Ovary (tissue), 9 donors: Measurements from ENCODE around the gene CEND1. TPM values are rescaled to one million over a fixed set of nuclear protein-coding genes. Genes with fewer than 3 reads are reported as not detected.

ENCODE experiments used
- DNase-seq, 5 donors: peaks; one replicate each; pipeline ENCODE4 v3.0.0-alpha.2; 2019 to 2020
- H3K27ac ChIP-seq, 2 donors: fragments of 200-600 bp; one replicate each; pipeline versions ENCODE4 v1.5.1 to v1.8.0; 2019 to 2022
- H3K27me3 ChIP-seq: fragments of 200-600 bp; one replicate; pipeline ENCODE4 v1.8.0; 2022
- H3K36me3 ChIP-seq: fragments of 200-600 bp; sonication (generic); one replicate; pipeline ENCODE4 v1.5.1; 2019
- H3K4me1 ChIP-seq: one replicate; pipeline ENCODE4 v1.8.1; 2013; ENCODE audit warnings: mild to moderate bottlenecking, moderate library complexity; ENCODE audit not compliant: insufficient read depth
- H3K4me3 ChIP-seq: fragments of 200-600 bp; sonication (generic); one replicate; pipeline ENCODE4 v1.5.1; 2017
- H3K9me3 ChIP-seq, 2 donors: fragments of 200-600 bp in 1 of 2; sonication (generic) in 1 of 2; one replicate each; pipeline versions ENCODE4 v1.5.1 to v1.8.1; 2013 to 2019; ENCODE audit warnings: mild to moderate bottlenecking in 1 of 2, moderate library complexity in 1 of 2
- CTCF ChIP-seq, 3 donors: fragments of 450-650 bp in 2 of 3; fragments of 200-600 bp in 1 of 3; IDR thresholded peaks; one replicate each; pipeline versions ENCODE4 v1.5.1 to v1.8.0; 2016 to 2022; ENCODE audit warnings: antibody characterized with exemption in 3 of 3, mild to moderate bottlenecking in 1 of 3
- EP300 ChIP-seq: sonication (generic); formaldehyde crosslinking; IDR thresholded peaks from one replicate; pipeline ENCODE4 v1.6.1; 2017; ENCODE audit warnings: antibody characterized with exemption
- POLR2A ChIP-seq: fragments of 450-650 bp; IDR thresholded peaks from one replicate; pipeline ENCODE4 v1.6.1; 2017; ENCODE audit warnings: antibody characterized with exemption, mild to moderate bottlenecking, moderate library complexity
- WGBS, 3 donors: extraction: QIAGEN DNeasy Blood & Tissue Kit in 1 of 3; methylation state at CpG; one replicate each; pipeline versions ENCODE4 v1.1.5 to v1.1.7; 2013 to 2017; 5-methylcytosine and 5-hydroxymethylcytosine counted together
- intact Hi-C, 4 donors: fragments of 100-400 bp; cut with DNase I; formaldehyde crosslinking; loops; one replicate each; pipeline versions ENCODE4 v1.11.0 to v1.15.1; 2022 to 2023
- polyA plus RNA-seq, 2 donors: library from polyadenylated mRNA; stranded (reverse); fragments of 200-250 nt in 1 of 2; fragments of 350-450 nt in 1 of 2; fragmentation: Illumina TruSeq in 1 of 2; extraction: RNeasy Lipid Tissue Mini Kit (QIAGEN cat#74804) in 1 of 2; gene quantifications; one replicate each; pipeline ENCODE4 v1.2.3, GENCODE V29; 2013 to 2014
- total RNA-seq, 7 donors: library from RNA; depleted of rRNA in 2 of 7; stranded (reverse); fragments of >200 nt in 2 of 7; fragmentation: NEBNext Ultra II Directional in 3 of 7; extraction: Animal tissue kit (Norgen Biotek cat#: 25700) in 3 of 7; gene quantifications; one replicate each; pipeline versions ENCODE4 v1.1.0 to v1.2.4, GENCODE V29; 2016 to 2023
- donor health status: DM: no; HTN: no; CAD: no; lungs with moderate emphysema.
- donor health status: DM: no; HTN: no; CAD: no.
- donor health status: Bipolar disorder and iron deficiency.
- donor health status: DM: yes; HTN: yes; CAD: no.
- donor health status: DM: no; HTN: no; CAD: no.
- donor health status: DM: yes; HTN: yes; CAD: no.

The CEND1 gene
- total and polyA plus RNA-seq, 9 donors, result 0.07 to 0.15 TPM; not detected in 7

- Histone ChIP-seq H3K36me3 (no peaks in the 10 kb centered on the region), H3K27me3 (no peaks in the 10 kb centered on the region), H3K27ac (no peak overlapping the region), H3K4me3 (no peak overlapping the region), H3K9me3 (no peaks in the 10 kb centered on the region), H3K4me1 (peaks cover 13% of the 10 kb centered on the region)
- intact Hi-C loops, result no loop called here
- no peak for DNase-seq
- TF ChIP-seq CTCF (IDR thresholded peaks at IDR 0.05), result no peak
- TF ChIP-seq POLR2A, result no peak
- TF ChIP-seq EP300, result no peak
- WGBS, 3 donors, result 88 to 93% (median 93%) methylated on average over 13 of the region's 13 CpGs
Measured at GRCh38 chr11:792873-793272, 3.0 kb upstream of the CEND1 start.

- 89 to 92% (median 92%) methylated on average over 15 of the region's 15 CpGs for WGBS, 3 donors
- TF ChIP-seq POLR2A (no peak), EP300 (no peak), CTCF (IDR thresholded peaks at IDR 0.05) (no peak)
- Histone ChIP-seq H3K4me1 (peaks cover 13% of the 10 kb centered on the region), H3K27me3 (no peaks in the 10 kb centered on the region), H3K9me3 (no peaks in the 10 kb centered on the region), H3K4me3 (no peak overlapping the region), H3K36me3 (no peaks in the 10 kb centered on the region), H3K27ac (no peak overlapping the region)
- intact Hi-C loops, result no loop called here
- DNase-seq, result no peak
Measured at GRCh38 chr11:792535-792821, 2.6 kb upstream of the CEND1 start.

GRCh38 chr11:791658-792534 lies 2.0 kb upstream of the CEND1 start:
- Histone ChIP-seq H3K9me3 (no peaks in the 10 kb centered on the region), H3K27ac (no peak overlapping the region), H3K36me3 (no peaks in the 10 kb centered on the region), H3K4me3 (no peak overlapping the region), H3K27me3 (no peaks in the 10 kb centered on the region), H3K4me1 (peaks cover 13% of the 10 kb centered on the region)
- DNase-seq, result peak in 2 of 5 donors; percentile 26 to 46
- intact Hi-C loops, result no loop called here
- WGBS, 3 donors, result 83 to 92% (median 89%) methylated on average over 46 to 49 of the region's 49 CpGs
- no peak for TF ChIP-seq POLR2A
- TF ChIP-seq CTCF (IDR thresholded peaks at IDR 0.05), result no peak
- TF ChIP-seq EP300, result no peak

GRCh38 chr11:790721-791564 lies 1.1 kb upstream of the CEND1 start:
- WGBS, 3 donors, result 54 to 65% (median 62%) methylated on average over 16 to 18 of the region's 18 CpGs
- Histone ChIP-seq H3K36me3 (no peaks in the 10 kb centered on the region), H3K4me3 (no peak overlapping the region), H3K27me3 (no peaks in the 10 kb centered on the region), H3K27ac (no peak overlapping the region), H3K9me3 (no peaks in the 10 kb centered on the region), H3K4me1 (peaks cover 8% of the 10 kb centered on the region)
- peak in 1 of 5 donors; percentile 26 for DNase-seq
- TF ChIP-seq POLR2A (no peak), CTCF (IDR thresholded peaks at IDR 0.05) (no peak), EP300 (no peak)
- intact Hi-C loops, result no loop called here
